Neural cell (in vitro differentiated cells): Measurements from ENCODE around the gene ACACA. TPM values are rescaled to one million over a fixed set of nuclear protein-coding genes. Genes with fewer than 3 reads are reported as not detected.

Experiments used
- H2AFZ ChIP-seq: fragments of 200-600, 300-800 bp; sonication (generic), shearing (Covaris generic); 2 replicates; pipeline ENCODE4 v1.6.0; 2014; ENCODE audit warnings: low read depth, mild to moderate bottlenecking, antibody characterized with exemption, low read length, moderate library complexity
- H3F3A ChIP-seq: fragments of 200-600 bp; shearing (Covaris generic); 2 replicates; pipeline ENCODE4 v1.6.1; 2016; ENCODE audit warnings: mild to moderate bottlenecking, moderate library complexity, mixed read lengths, antibody characterized with exemption, low read length; ENCODE audit not compliant: insufficient read depth, poor library complexity, severe bottlenecking
- H3K27ac ChIP-seq: fragments of 200-600, 300-800 bp; sonication (generic), shearing (Covaris generic); 2 replicates; pipeline ENCODE4 v1.5.1; 2014; ENCODE audit warnings: mild to moderate bottlenecking, low read length, moderate library complexity
- H3K27me3 ChIP-seq: fragments of 300-800, 200-600 bp; sonication (generic), shearing (Covaris generic); 2 replicates; pipeline ENCODE4 v1.6.0; 2014; ENCODE audit warnings: mild to moderate bottlenecking, low read depth, low read length, moderate library complexity; ENCODE audit not compliant: insufficient read depth
- H3K36me3 ChIP-seq: fragments of 300-800, 200-600 bp; sonication (generic), shearing (Covaris generic); 2 replicates; pipeline ENCODE4 v1.5.1; 2014; ENCODE audit warnings: mild to moderate bottlenecking, antibody characterized with exemption, low read length, moderate library complexity; ENCODE audit not compliant: insufficient read depth
- H3K4me2 ChIP-seq: fragments of 300-800, 200-600 bp; sonication (generic), shearing (Covaris generic); 2 replicates; pipeline ENCODE4 v1.6.0; 2014; ENCODE audit warnings: mild to moderate bottlenecking, low read length
- H3K4me3 ChIP-seq: fragments of 300-800, 200-600 bp; sonication (generic), shearing (Covaris generic); 2 replicates; pipeline ENCODE4 v1.5.1; 2014; ENCODE audit warnings: mild to moderate bottlenecking, low read length, moderate library complexity
- H3K79me2 ChIP-seq: fragments of 200-600 bp; shearing (Covaris generic); replicated peaks from 2 replicates; pipeline ENCODE4 v1.6.0; 2014; ENCODE audit warnings: mild to moderate bottlenecking, low read length, moderate library complexity; ENCODE audit not compliant: insufficient read depth
- H3K9ac ChIP-seq: fragments of 300-800, 200-600 bp; sonication (generic), shearing (Covaris generic); 2 replicates; pipeline ENCODE4 v1.6.1; 2016; ENCODE audit warnings: mild to moderate bottlenecking, low read length, mixed read lengths
- H3K9me2 ChIP-seq: fragments of 200-600 bp; shearing (Covaris generic); 2 replicates; pipeline ENCODE4 v1.6.1; 2016; ENCODE audit warnings: mild to moderate bottlenecking, low read length, mixed read lengths; ENCODE audit not compliant: insufficient read depth
- H3K9me3 ChIP-seq: fragments of 200-600, 300-800 bp; sonication (generic), shearing (Covaris generic); 2 replicates; pipeline ENCODE4 v1.6.1; 2016; ENCODE audit warnings: mild to moderate bottlenecking, mixed run types, low read length, moderate library complexity, mixed read lengths
- H4K20me1 ChIP-seq: fragments of 200-600 bp; shearing (Covaris generic); 2 replicates; pipeline ENCODE4 v1.6.1; 2016; ENCODE audit warnings: mild to moderate bottlenecking, mixed run types; ENCODE audit not compliant: insufficient read depth
- CTCF ChIP-seq: fragments of 450-650 bp; IDR thresholded peaks from 2 replicates; pipeline ENCODE4 v1.5.1; 2014; ENCODE audit warnings: antibody characterized with exemption, mild to moderate bottlenecking, moderate library complexity; ENCODE audit not compliant: poor library complexity, severe bottlenecking
- EP300 ChIP-seq: fragments of 450-650 bp; conservative IDR thresholded peaks from 2 replicates; pipeline ENCODE4 v1.6.1; 2014; ENCODE audit warnings: antibody characterized with exemption, mild to moderate bottlenecking, moderate library complexity; ENCODE audit not compliant: poor library complexity, severe bottlenecking
- EZH2 ChIP-seq: fragments of 200-600, 300-800 bp; shearing (Covaris generic), sonication (generic); IDR thresholded peaks from 2 replicates; pipeline ENCODE4 v1.6.1; 2014; ENCODE audit warnings: antibody characterized with exemption, low read length, borderline replicate concordance, mild to moderate bottlenecking; ENCODE audit not compliant: insufficient read depth, poor library complexity, severe bottlenecking
- MXI1 ChIP-seq: fragments of 450-650 bp; conservative IDR thresholded peaks from 2 replicates; pipeline ENCODE4 v1.6.1; 2014; ENCODE audit warnings: antibody characterized with exemption, mild to moderate bottlenecking; ENCODE audit not compliant: poor library complexity, severe bottlenecking
- POLR2AphosphoS5 ChIP-seq: IDR thresholded peaks from 2 replicates; pipeline ENCODE4 v1.6.1; 2012
- RAD21 ChIP-seq: fragments of 450-650 bp; conservative IDR thresholded peaks from 2 replicates; pipeline ENCODE4 v1.6.1; 2014; ENCODE audit warnings: antibody characterized with exemption, mild to moderate bottlenecking, moderate library complexity
- REST ChIP-seq: IDR thresholded peaks from 2 replicates; pipeline ENCODE4 v1.6.1; 2012; ENCODE audit warnings: borderline replicate concordance
- SMC3 ChIP-seq: fragments of 450-650 bp; conservative IDR thresholded peaks from 2 replicates; pipeline ENCODE4 v1.6.1; 2014; ENCODE audit warnings: antibody characterized with exemption, mild to moderate bottlenecking, moderate library complexity; ENCODE audit not compliant: poor library complexity
- TAF1 ChIP-seq: IDR thresholded peaks from 2 replicates; pipeline ENCODE4 v1.6.1; 2012; ENCODE audit warnings: low read depth
- polyA plus RNA-seq: library from polyadenylated mRNA; depleted of rRNA; stranded (reverse); fragments of >200 nt; gene quantifications from 2 replicates; pipeline ENCODE4 v1.2.3, GENCODE V29; 2014

ACACA gene
- polyA plus RNA-seq, 1 donor from 2014 or later = 38.4 TPM

GRCh38 chr17:37123386-37123785, 283.2 kb downstream of the ACACA start:
- H2AFZ ChIP-seq = no peak overlapping the region
- no peaks in the 10 kb centered on the region for H3K9me3 ChIP-seq
- no peaks in the 10 kb centered on the region for H3K27me3 ChIP-seq
- no peaks in the 10 kb centered on the region for H3K9me2 ChIP-seq
- no peaks in the 10 kb centered on the region for H3K79me2 ChIP-seq
- peaks cover 9% of the 10 kb centered on the region for H3K36me3 ChIP-seq
- TF ChIP-seq RAD21 = no peak
- TF ChIP-seq MXI1 = no peak
- TF ChIP-seq EZH2 = no peak
- no peak for TF ChIP-seq CTCF
- no peak for TF ChIP-seq EP300
- no peak for TF ChIP-seq POLR2AphosphoS5
- no peak for TF ChIP-seq REST
- TF ChIP-seq SMC3 = no peak
- TF ChIP-seq TAF1 = no peak
- H3K4me3 ChIP-seq = no peak overlapping the region
- H3F3A ChIP-seq = no peaks in the 10 kb centered on the region
- no peak overlapping the region for H3K9ac ChIP-seq
- no peaks in the 10 kb centered on the region for H4K20me1 ChIP-seq
- no peak overlapping the region for H3K4me2 ChIP-seq
- H3K27ac ChIP-seq = no peak overlapping the region

- H3K4me2 ChIP-seq = no peak overlapping the region
- no peak overlapping the region for H3K9ac ChIP-seq
- peaks cover 9% of the 10 kb centered on the region for H3K36me3 ChIP-seq
- no peak overlapping the region for H3K27ac ChIP-seq
- H4K20me1 ChIP-seq = no peaks in the 10 kb centered on the region
- no peak for TF ChIP-seq EZH2
- TF ChIP-seq EP300 = no peak
- no peak for TF ChIP-seq CTCF
- TF ChIP-seq REST = no peak
- no peak for TF ChIP-seq MXI1
- TF ChIP-seq RAD21 = no peak
- no peak for TF ChIP-seq POLR2AphosphoS5
- TF ChIP-seq SMC3 = no peak
- TF ChIP-seq TAF1 = no peak
- H3F3A ChIP-seq = no peaks in the 10 kb centered on the region
- no peaks in the 10 kb centered on the region for H3K9me2 ChIP-seq
- H3K27me3 ChIP-seq = no peaks in the 10 kb centered on the region
- H2AFZ ChIP-seq = no peak overlapping the region
- H3K4me3 ChIP-seq = no peak overlapping the region
- no peaks in the 10 kb centered on the region for H3K9me3 ChIP-seq
- no peaks in the 10 kb centered on the region for H3K79me2 ChIP-seq
Observed at GRCh38 chr17:37121616-37122015, 285.0 kb downstream of the ACACA start.
